ENCODE results near the gene SLCO4A1.

- TF ChIP-seq CTCF (IDR thresholded peaks at IDR 0.05; ENCODE audit: extremely low read depth in 1 of 2, insufficient read depth in 1 of 2, low read depth in 1 of 2, low read length in 2 of 2) (no peak), POLR2A (IDR thresholded peaks at IDR 0.05; ENCODE audit: low read depth, low read length) (no peak), EZH2 (IDR thresholded peaks at IDR 0.05; ENCODE audit: borderline replicate concordance, low read depth, low read length, severe bottlenecking) (no peak), POLR2AphosphoS5 (IDR thresholded peaks at IDR 0.05; ENCODE audit: insufficient read depth, low read depth, low read length) (no peak), JUN (IDR thresholded peaks at IDR 0.05; ENCODE audit: borderline replicate concordance, insufficient read depth, insufficient read length, low read depth) (no peak)
Observed at GRCh38 chr20:62631336-62632308, 10.7 kb upstream of the SLCO4A1 start.
